Calu3 (cell line): ENCODE data around the gene ZNF283. TPM values are rescaled to one million over a fixed set of nuclear protein-coding genes. Genes with fewer than 3 reads are reported as not detected.
"Not testable (repeated sequence)": the region's sequence is repeated elsewhere in the genome, so short reads cannot be mapped to it uniquely, and the experiment has no call there.

Experiments
- BruUV-seq: library from RNA; stranded (reverse); fragments of 400-500 nt; replicated peaks from 2 replicates; lab custom pipeline; 2021; lab: Mats Ljungman, UMichigan
- CTCF ChIA-PET: fragments of 300-600 bp; sonication (Branson Sonifier 250); formaldehyde crosslinking; loops from one replicate; lab custom pipeline; 2022; ENCODE audit warnings: antibody characterized with exemption; lab: Charles Lee
- DNase-seq: peaks from one replicate; pipeline ENCODE4 v3.0.0; 2022
- H3K27ac Mint-ChIP-seq: one replicate; pipeline ENCODE4 v1.8.0; 2022; ENCODE audit warnings: mixed read lengths; ENCODE audit not compliant: unreplicated experiment
- H3K27me3 Mint-ChIP-seq: one replicate; pipeline ENCODE4 v1.8.0; 2022; ENCODE audit warnings: mixed read lengths; ENCODE audit not compliant: unreplicated experiment
- H3K36me3 Mint-ChIP-seq: one replicate; pipeline ENCODE4 v1.8.0; 2022; ENCODE audit warnings: mild to moderate bottlenecking, moderate library complexity, mixed read lengths; ENCODE audit not compliant: insufficient read depth, unreplicated experiment
- H3K4me1 Mint-ChIP-seq: one replicate; pipeline ENCODE4 v1.8.0; 2022; ENCODE audit warnings: mild to moderate bottlenecking, low read depth, mixed read lengths; ENCODE audit not compliant: unreplicated experiment
- H3K4me3 Mint-ChIP-seq: one replicate; pipeline ENCODE4 v1.8.0; 2022; ENCODE audit warnings: mild to moderate bottlenecking, low read depth, moderate library complexity, mixed read lengths; ENCODE audit not compliant: unreplicated experiment
- H3K9me3 Mint-ChIP-seq: one replicate; pipeline ENCODE4 v1.8.0; 2022; ENCODE audit warnings: low read depth, mixed read lengths; ENCODE audit not compliant: unreplicated experiment
- intact Hi-C: fragments of 100-400 bp; cut with micrococcal nuclease; formaldehyde crosslinking; loops from one replicate; pipeline ENCODE4 v1.10.0; 2022; ENCODE audit not compliant: unreplicated experiment
- total RNA-seq: library from RNA; stranded (reverse); gene quantifications from 2 replicates; pipeline ENCODE4 v1.2.3, GENCODE V29; 2022
- TF ChIP-seq, protein P1 (sequence below): fragments of 200-600 bp; IDR thresholded peaks from one replicate; pipeline ENCODE4 v1.8.0; 2022; ENCODE audit warnings: antibody characterized with exemption; ENCODE audit not compliant: unreplicated experiment

The ZNF283 gene
- total RNA-seq, 1 experiment from 2014 or later: 12.9 TPM

DNA sequence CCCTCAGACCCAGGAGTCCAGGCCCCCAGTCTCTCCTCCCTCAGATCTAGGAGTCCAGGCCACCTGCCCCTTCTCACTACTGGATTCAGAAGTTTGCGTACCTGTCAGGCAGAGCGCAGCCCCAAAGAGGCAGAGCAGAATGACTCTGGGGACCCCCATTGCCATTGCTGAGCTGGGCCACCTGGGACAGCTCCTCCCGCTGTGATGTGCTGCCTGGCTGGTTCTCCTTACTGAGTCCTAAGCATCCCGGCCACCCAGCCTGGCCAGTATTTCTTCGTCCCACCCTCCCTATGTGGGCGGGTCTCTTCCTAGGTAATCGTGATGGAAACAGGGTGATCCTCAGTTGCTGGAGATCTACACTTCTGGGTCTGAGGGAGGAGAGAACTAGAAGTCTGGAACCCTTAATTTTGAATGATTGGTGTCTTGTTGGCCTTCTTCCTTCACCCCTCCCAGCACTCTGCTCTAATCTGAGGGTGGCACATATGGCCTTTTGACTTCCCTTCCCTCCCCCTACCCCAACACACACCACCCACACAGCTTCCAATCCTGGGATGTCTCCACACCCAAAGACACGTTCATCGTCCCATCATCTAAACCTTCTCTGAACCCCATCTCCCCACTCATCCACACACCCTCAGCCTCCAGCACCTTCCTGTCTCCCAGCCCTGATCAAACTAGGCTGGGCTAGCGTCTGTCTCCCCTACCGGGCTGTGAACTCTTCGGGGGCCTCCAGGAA, 24.7 kb upstream of the ZNF283 start, which contains the start of gene LYPD5:
Gene LYPD5, minus strand, starts transcription at position 232 of the 736 bp plus-strand sequence. Its CDS starts 67 bp downstream, at position 165.
- CTCF ChIA-PET: no interaction called here
- intact Hi-C loops: no loop called here
- no TSS peak for BruUV-seq

DNA sequence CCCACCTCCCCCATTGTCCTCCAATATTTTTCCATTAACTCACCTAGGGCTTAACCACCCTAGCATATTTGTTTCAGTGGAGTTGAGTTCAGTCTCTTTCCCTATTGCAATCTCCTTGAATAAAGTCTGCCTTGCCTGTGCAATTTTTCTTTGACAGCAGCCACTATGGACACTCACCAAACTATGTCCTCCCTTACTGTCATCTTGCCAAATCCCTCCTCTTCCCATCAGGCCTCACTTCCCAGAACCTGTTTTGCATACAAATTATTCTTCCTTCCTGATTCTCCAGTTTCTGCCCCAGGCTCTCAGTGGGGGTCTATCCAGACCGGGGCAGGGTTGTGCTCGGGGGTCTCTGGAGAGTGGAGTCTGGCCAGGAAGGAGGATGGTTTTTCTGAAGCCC, 22.7 kb upstream of the ZNF283 start:
- H3K36me3 Mint-ChIP-seq: no peaks in the 10 kb centered on the region
- H3K9me3 Mint-ChIP-seq: peaks cover 3% of the 10 kb centered on the region
- TF ChIP-seq, protein P1, sequence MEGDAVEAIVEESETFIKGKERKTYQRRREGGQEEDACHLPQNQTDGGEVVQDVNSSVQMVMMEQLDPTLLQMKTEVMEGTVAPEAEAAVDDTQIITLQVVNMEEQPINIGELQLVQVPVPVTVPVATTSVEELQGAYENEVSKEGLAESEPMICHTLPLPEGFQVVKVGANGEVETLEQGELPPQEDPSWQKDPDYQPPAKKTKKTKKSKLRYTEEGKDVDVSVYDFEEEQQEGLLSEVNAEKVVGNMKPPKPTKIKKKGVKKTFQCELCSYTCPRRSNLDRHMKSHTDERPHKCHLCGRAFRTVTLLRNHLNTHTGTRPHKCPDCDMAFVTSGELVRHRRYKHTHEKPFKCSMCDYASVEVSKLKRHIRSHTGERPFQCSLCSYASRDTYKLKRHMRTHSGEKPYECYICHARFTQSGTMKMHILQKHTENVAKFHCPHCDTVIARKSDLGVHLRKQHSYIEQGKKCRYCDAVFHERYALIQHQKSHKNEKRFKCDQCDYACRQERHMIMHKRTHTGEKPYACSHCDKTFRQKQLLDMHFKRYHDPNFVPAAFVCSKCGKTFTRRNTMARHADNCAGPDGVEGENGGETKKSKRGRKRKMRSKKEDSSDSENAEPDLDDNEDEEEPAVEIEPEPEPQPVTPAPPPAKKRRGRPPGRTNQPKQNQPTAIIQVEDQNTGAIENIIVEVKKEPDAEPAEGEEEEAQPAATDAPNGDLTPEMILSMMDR: no peak
- no TSS peak for BruUV-seq
- H3K27me3 Mint-ChIP-seq: no peaks in the 10 kb centered on the region
- no peak overlapping the region for H3K4me3 Mint-ChIP-seq
- intact Hi-C loops: no loop called here
- no peak overlapping the region for H3K27ac Mint-ChIP-seq
- CTCF ChIA-PET: no interaction called here
- DNase-seq: no peak
- peaks cover 8% of the 10 kb centered on the region for H3K4me1 Mint-ChIP-seq

More for the DNA sequence above, 24.7 kb upstream of the ZNF283 start, which contains the start of gene LYPD5:
- H3K36me3 Mint-ChIP-seq: peaks cover 15% of the 10 kb centered on the region
- H3K9me3 Mint-ChIP-seq: peaks cover 3% of the 10 kb centered on the region
- H3K27ac Mint-ChIP-seq: no peak within 1 kb of the TSS
- H3K4me1 Mint-ChIP-seq: peaks cover 25% of the 10 kb centered on the region
- TF ChIP-seq, protein P1: no peak
- DNase-seq: no peak
- no peak within 1 kb of the TSS for H3K4me3 Mint-ChIP-seq
- H3K27me3 Mint-ChIP-seq: no peaks in the 10 kb centered on the region

DNA sequence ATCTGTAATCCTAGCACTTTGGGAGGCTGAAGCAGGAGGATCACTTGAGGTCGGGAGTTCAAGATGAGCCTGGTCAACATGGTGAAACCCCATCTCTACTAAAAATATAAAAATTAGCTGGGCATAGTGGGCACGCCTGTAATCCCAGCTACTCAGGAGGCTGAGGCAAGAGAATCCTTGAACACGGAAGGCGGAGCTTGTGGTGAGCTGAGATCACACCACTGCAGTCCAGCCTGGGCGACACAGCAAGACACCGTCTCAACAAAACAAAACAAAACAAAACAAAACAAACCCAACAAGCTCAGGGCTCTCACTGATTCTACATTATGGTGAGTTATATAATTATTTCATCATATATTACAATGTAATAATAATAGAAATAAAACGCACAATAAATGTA, 20.7 kb upstream of the ZNF283 start:
- intact Hi-C loops, H3K4me3 Mint-ChIP-seq, H3K4me1 Mint-ChIP-seq, BruUV-seq, DNase-seq, H3K9me3 Mint-ChIP-seq, CTCF ChIA-PET, H3K27ac Mint-ChIP-seq, H3K27me3 Mint-ChIP-seq, H3K36me3 Mint-ChIP-seq: not testable (repeated sequence)

DNA sequence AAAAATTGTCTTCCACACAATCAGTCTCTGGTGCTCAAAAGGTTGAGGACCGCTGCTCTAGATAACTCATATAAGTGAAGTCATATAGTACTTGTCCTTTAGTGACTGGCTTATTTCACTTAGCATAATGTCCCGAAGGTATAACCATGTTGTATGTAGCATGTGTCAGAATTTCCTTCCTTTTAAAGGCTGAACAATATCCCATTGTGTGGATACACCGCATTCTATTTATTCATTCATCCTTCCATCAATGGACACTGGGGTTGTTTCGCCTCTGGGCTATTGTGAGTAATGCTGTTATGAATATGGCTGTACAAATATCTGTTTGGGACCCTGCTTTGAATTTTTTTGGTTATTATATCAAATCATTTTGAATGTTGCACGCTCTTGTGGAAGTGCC, 20.3 kb upstream of the ZNF283 start:
- DNase-seq: no peak
- Mint-ChIP-seq H3K4me1 (peaks cover 8% of the 10 kb centered on the region), H3K27me3 (no peaks in the 10 kb centered on the region), H3K36me3 (no peaks in the 10 kb centered on the region), H3K4me3 (no peak overlapping the region), H3K27ac (no peak overlapping the region), H3K9me3 (peaks cover 3% of the 10 kb centered on the region)
- BruUV-seq: no TSS peak
- intact Hi-C loops: no loop called here
- CTCF ChIA-PET: interaction anchor here (0.7 kb wide), 1 partner anchor 15 kb away, joined by 6 read pairs; no protein-coding TSS in a partner anchor
- TF ChIP-seq, protein P1: no peak

DNA sequence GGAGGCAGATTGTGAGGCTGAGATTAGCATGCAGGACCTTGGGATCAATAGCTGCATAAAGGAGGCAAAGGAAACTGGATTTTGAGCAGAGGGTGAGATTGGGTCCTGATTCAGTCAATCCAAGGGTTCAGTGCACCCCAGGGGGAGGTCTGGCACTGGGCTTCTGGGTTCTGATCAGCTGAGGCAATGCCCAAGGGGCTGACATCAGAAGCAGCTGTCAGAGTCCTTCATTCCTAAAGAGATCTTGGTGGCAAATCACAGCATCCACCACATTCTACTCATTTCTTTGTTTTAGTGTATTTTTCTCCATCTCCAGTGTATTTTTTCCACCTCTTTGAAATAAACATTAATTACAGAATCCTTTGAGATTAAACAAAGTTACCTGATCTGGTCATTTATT, 19.5 kb upstream of the ZNF283 start:
- H3K4me1 Mint-ChIP-seq: peaks cover 8% of the 10 kb centered on the region
- no peak overlapping the region for H3K4me3 Mint-ChIP-seq
- TF ChIP-seq, protein P1: no peak
- BruUV-seq: no TSS peak
- DNase-seq: no peak
- CTCF ChIA-PET: interaction anchor here (0.7 to 3.0 kb wide), 2 partner anchors 14 to 62 kb away, joined by 6 to 34 read pairs; no protein-coding TSS in a partner anchor
- peaks cover 3% of the 10 kb centered on the region for H3K9me3 Mint-ChIP-seq
- H3K36me3 Mint-ChIP-seq: no peaks in the 10 kb centered on the region
- H3K27ac Mint-ChIP-seq: no peak overlapping the region
- H3K27me3 Mint-ChIP-seq: no peaks in the 10 kb centered on the region
- intact Hi-C loops: loop anchor here (2.0 kb wide), 2 partner anchors 53 to 63 kb away; partner anchors contain the start of gene SMG9
